ENCODE data around the gene TIAM2. TPM values are rescaled to one million over a fixed set of nuclear protein-coding genes. Genes with fewer than 3 reads are reported as not detected.

TIAM2 gene
- total RNA-seq, 1 experiment from 2014 or later, result 14.5 TPM

GRCh38 chr6:155287762-155288161 is 292.6 kb downstream of the TIAM2 start:
- DNase-seq (ENCODE audit: low spot score), result no peak

GRCh38 chr6:155290491-155290890 is 295.4 kb downstream of the TIAM2 start:
- no peak for DNase-seq (ENCODE audit: low spot score)

- DNase-seq (ENCODE audit: low spot score), result no peak
Measured at GRCh38 chr6:155291291-155291690, 296.2 kb downstream of the TIAM2 start.

GRCh38 chr6:155292711-155293110 is 297.6 kb downstream of the TIAM2 start:
- DNase-seq (ENCODE audit: low spot score), result no peak

GRCh38 chr6:155297669-155298068 is 302.6 kb downstream of the TIAM2 start:
- DNase-seq (ENCODE audit: low spot score), result no peak

- peak; percentile 12 for DNase-seq (ENCODE audit: low spot score)
Measured at GRCh38 chr6:155301867-155302266, 306.8 kb downstream of the TIAM2 start.

DNA sequence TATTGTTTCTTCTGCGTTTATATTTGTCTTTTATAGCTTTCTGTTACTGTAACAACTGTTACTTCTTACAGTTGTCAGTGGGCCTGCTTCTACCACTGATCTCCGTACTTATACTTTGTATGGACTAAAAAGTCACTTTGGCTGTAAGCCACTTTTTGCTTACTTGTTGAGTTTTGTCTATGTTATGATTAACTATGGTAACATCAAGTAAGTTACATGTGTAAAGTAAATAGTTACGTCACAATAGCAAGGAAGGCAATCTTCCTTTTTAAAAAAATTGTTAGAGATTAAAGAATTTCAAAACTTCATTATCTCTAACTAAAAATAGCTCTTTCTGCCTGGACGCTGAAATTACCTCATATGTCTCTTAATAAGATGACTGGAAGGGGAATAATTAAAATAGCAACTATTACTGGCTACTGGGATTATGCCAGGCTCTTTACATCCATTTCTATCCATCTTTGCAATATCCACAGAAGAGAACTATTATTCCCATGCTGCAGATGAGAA is 308.3 kb downstream of the TIAM2 start:
- no peak for DNase-seq (ENCODE audit: low spot score)

DNA sequence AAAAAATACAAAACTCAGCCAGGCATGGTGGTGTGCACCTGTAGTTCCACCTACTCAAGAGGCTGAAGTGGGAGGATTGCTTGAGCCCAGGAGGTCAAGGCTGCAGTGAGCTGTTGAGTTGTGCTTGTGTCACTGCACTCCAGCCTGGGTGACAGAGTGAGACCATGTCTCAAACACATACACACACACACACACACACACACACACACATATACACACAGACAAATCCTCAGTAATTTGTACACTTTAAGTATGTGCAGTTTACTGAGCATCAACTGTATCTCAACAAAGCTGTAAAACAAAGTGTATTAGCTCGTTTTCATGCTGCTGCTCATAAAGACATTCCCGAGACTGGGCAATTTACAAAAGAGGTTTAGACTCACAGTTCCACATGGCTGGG is 311.8 kb downstream of the TIAM2 start:
- no peak for DNase-seq (ENCODE audit: low spot score)

Measured in A172 (cell line).